Femur (tissue), 1 donor: ENCODE measurements around the gene PCGF1.
"Not testable (repeated sequence)": the region's sequence is repeated elsewhere in the genome, so short reads cannot be mapped to it uniquely, and the experiment has no call there.

Source experiments
- DNase-seq: peaks from one replicate; pipeline ENCODE4 v3.0.0-alpha.2; 2017

PCGF1 gene

DNA sequence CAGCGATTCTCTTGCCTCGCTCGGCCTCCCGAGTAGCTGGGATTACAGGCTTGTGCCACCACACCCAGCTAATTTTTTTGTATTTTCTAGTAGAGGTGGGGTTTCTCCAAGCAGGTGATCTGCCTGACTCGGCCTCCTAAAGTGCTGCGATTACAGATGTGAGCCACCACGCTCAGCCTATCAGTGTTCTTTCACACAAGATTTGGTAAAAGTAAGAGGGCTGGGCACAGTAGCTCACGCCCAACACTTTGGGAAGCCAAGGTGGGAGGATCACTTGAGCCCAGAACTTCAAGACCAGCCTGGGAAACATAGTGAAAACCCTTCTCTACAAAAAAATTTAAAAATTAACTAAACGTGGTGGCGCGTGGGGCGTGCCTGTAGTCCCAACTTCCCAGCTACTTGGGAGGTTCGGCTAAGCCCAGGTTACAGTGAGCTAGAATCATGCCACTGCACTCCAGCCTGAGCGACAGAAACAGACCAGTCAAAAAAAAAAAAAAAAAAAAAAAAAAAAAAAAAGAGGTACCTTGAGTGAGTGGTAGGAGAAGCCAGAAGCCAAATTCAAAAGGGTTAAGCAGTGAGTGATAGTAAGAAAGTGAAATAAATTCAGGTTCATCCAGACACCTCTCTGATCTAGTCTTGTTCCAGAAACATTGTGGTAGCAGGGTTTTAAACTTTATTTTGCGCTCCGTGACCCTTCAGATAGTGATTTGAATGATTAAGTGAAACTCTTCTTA is 36.0 kb downstream of the PCGF1 start:
- DNase-seq: no peak

DNA sequence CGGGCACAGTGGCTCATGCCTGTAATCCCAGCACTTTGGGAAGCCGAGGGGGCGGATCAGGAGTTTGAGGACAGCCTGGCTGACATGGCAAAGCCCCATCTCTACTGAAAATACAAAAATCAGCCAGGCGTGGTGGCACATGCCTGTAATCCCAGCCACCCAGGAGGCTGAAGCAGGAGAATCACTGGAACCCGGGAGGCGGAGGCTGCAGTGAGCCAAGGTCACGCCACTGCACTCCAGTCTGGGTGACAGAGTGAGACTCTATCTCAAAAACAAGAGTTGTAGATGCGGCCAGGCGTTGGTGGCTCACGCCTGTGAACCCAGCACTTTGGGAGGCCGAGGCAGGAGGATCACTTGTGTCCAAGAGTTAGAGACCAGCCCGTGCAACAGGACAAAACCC is 36.8 kb downstream of the PCGF1 start:
- DNase-seq: not testable (repeated sequence)

DNA sequence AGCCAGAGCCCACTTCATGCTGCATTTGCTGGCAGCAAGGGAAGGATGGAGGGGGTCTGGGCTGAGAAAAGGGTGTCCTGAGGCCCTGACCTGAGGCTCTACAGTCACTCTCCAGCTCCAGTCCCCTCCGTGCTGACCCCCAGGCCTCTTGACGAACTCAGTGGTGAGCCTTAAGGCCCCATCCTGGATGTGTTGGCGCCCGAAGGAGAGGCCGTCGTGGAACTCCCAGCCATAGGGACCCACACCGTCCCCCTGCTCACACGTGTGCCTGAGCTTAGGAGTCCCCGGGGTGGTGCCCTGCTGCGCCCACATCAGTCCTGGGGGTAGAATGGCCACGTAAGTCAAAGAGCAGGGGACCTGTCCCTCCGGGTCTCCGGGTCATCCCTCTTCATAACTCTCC is 43.1 kb downstream of the PCGF1 start:
- DNase-seq: no peak

DNA sequence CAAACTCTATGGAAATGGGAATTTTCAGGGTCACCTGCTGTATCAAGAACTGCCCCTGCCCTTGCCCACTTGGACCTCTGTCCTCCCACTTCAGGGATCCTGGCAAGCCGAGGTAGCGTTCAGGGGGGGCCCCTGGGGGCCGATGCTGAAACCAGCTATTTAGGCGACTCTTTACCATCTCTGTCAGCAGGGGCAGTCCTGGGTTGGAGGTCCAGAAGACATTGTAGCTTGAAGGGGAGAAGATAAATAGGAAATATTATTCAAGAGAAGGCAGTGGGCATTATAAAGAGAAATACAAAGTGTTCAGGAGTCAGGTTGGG is 44.7 kb downstream of the PCGF1 start:
- no peak for DNase-seq

DNA sequence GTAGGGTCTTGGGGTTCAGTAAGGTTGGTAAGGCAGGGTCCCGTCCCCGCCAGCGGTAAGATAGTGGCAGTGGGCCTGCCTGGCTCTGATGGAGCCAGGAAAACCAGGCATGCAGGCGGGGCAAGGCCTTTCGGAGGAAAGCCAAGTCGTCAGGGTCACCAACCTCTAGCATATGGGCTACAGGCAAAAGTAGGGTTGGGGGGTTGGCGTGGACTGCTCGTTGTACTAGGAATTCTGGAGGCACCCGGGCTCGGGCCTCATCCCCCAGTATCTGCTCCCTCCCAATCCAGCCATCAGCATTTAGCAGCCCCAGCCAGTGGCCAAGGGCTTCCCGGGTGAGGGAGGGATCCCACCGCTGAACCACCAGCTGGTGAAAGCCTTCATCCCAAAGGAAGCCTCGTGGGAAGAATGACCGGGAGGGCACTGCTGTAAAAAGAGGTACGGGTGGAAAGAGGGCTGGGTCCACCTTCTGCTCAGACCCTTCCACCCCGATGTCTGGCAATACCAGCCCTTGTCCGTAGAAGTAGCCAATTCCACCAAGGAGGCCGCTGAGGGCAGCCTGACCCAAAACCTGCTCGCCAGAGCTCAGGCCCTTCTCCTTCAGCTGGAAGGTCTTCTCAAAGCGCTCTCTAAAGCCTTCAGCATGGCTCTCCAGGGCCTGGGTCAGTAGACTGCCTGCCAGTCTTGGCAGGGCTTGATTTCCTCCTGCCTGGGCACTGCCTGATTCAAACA is 45.3 kb downstream of the PCGF1 start:
- no peak for DNase-seq

DNA sequence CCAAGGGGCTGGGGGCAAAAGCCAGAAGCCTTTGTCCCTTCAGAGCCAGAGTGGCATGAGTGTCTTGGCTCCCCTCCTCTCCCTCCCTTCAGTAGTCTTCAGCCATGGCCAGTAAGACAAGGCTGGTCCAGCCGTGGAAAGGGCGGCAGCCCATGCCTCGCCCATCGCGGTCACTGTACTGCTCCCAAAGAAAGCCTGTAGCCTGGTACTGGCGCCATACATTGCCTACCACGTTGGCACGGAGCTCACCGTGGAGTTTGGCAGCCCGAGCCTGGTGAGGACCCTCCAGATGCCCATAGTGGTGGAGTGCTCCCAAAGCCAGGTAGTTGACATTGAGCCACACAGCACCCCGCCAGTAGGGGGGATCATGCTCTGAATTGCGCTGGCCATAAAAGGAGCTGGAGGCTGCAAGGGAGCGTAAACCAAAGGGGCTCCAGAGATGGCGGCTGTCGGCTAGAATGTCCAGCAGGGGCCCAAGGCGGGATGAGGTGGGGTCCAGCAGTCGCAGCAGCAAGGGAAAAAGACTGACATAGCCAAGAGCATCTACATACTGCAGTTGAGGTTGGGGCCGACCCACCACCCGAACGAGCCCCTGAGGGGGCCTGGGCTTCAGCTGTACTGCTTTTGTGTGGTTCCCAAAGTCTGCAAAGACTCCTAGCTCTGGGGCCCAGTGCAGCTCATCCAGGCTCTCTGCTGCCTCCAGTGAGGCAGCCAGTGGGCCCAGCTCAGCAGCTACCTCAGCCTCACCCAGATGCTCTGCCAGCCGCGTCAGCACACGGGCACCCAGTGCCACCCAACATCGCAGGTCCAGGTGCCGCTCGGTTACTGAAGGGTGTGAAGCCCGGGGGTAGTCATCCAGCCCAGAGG is 46.1 kb downstream of the PCGF1 start:
- no peak for DNase-seq

DNA sequence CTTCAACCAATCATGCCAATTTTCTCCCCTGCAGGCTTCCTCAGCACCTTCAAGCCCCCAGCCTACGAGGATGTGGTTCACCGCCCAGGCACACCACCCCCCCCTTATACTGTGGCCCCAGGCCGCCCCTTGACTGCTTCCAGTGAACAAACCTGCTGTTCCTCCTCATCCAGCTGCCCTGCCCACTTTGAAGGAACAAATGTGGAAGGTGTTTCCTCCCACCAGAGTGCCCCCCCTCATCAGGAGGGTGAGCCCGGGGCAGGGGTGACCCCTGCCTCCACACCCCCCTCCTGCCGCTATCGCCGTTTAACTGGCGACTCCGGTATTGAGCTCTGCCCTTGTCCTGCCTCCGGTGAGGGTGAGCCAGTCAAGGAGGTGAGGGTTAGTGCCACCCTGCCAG is 47.3 kb downstream of the PCGF1 start:
- not testable (repeated sequence) for DNase-seq

DNA sequence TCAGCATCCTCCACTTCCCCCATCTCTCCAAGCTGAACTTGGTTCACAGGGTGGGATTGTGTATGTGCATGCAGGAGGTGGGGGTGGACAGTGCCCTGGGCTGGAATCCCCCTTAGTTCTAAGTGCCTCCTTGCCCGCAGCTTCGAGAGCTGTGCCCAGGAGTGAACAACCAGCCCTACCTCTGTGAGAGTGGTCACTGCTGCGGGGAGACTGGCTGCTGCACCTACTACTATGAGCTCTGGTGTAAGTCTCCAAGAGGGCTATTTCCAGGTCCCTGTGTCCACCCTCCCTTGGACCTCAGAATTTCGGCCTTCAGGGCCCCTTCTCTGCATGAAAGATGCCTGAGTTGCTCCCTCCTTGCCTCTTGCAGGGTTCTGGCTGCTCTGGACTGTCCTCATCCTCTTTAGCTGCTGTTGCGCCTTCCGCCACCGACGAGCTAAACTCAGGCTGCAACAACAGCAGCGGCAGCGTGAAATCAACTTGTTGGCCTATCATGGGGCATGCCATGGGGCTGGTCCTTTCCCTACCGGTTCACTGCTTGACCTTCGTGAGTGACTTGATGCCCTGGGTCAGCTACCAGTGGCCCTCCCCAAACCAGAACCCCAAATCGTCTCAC is 47.9 kb downstream of the PCGF1 start:
- not testable (repeated sequence) for DNase-seq

DNA sequence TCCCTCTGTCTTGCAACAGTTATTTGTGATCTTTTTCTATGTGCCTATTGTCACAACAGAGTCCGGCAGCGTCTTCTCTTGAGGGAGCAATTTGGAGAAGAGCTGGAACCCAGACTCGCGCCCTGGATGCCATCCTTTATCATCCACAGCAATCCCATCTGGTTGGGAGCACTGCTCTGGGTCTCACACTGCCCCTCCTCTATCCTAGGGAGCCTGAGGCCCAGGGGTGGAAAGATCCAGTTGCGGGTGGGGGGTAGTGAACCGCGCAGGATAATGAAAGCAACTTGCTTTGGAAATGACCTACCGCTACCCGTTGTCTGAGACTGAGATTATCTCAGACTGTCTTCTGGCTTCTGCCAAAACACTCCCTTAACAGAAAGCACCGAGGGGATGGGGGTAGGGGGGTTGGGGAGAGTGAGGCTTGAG is 48.5 kb downstream of the PCGF1 start:
- no peak for DNase-seq

DNA sequence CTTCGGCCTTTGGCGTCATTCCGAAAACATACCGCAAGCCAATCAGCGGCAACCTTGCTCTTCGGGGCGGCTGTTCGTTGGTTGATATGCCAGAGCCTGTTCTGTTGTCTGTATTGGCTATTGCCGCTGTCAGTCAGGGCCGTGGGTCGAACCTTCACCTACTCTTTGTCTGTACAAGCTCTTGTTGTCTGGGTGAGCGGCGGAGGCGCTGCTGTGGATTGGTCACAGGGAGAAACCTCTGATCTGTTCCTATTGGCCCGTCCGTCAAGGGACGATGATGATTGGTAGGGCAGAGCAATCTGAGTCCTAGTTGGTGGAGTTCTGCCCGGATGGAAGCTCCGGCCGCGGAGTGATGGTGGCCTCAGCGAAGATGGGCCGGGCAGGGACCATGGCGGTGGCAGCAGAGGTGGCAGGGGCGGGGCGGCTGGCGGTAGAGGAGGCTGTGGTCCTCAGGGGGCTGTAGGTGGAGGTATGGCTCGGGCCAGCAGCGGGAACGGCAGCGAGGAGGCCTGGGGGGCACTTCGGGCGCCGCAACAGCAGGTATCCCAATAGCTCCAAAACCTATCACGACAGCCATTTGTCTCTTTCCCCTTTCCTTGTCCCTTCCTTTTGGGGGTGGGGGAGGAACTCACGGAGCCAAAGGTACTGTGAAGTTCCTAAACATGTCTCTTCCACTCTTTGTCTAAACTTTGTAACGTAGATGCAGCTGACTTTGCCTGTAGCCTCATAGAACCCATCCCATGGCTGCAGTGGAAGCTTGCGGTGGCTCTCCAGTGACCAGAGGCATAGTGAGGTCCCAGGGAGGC is 49.2 kb downstream of the PCGF1 start, which contains the start of gene WBP1:
Gene WBP1, plus strand, starts transcription at position 307 of the 806 bp plus-strand sequence. Its CDS starts 165 bp downstream, at position 472.
- DNase-seq: peak; percentile 100

DNA sequence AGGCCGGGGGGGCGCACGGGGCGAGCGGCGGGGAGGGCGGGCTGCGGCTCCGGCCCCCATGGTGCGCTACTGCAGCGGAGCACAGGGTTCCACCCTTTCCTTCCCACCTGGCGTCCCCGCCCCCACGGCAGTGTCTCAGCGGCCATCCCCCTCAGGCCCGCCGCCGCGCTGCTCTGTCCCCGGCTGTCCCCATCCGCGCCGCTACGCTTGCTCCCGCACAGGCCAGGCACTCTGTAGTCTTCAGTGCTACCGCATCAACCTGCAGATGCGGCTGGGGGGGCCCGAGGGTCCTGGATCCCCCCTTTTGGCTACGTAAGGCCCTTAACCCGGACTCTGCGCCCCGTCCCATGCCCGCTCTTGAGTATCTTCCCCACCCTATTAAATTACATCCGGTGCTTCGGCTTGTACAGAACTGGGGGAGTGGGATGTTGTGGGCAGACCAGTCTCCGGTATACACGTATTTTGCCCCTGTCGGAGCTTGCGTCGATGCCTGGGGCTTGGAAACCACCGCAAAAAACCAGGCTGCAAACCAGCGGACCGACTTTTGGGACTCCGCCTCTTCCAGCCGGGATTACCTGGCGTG is 49.9 kb downstream of the PCGF1 start:
- peak; percentile 81 for DNase-seq

DNA sequence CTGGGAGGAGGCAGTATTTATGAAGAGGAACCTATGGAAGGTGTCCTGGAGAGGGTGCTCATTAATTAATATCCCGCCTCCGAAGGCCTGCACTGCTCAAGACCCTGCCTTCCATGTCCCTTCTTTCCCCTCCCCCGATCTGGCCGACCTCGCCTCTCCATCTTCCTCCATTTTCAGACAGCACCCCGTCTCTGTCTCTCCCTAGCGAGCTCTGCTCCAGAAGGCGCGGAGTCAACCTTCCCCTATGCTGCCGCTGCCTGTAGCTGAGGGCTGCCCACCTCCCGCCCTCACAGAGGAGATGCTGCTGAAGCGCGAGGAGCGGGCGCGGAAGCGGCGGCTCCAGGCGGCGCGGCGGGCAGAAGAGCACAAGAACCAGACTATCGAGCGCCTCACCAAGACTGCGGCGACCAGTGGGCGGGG is 50.4 kb downstream of the PCGF1 start:
- no peak for DNase-seq
